Measurements from ENCODE around the gene TEKT3. TPM values are rescaled to one million over a fixed set of nuclear protein-coding genes. Genes with fewer than 3 reads are reported as not detected.

Gene TEKT3
- total RNA-seq, 1 donor from 2014 or later: 1.2 TPM

- no peak for DNase-seq
Observed at GRCh38 chr17:15290605-15291004, 50.8 kb downstream of the TEKT3 start.

GRCh38 chr17:15289285-15290183 lies 51.9 kb downstream of the TEKT3 start:
- no peak for DNase-seq

GRCh38 chr17:15288859-15289258 lies 52.5 kb downstream of the TEKT3 start:
- no peak for DNase-seq

- no peak for DNase-seq
Observed at GRCh38 chr17:15287538-15288267, 53.7 kb downstream of the TEKT3 start.

- DNase-seq: no peak
Observed at GRCh38 chr17:15285466-15285865, 55.9 kb downstream of the TEKT3 start.

GRCh38 chr17:15284537-15284936 lies 56.9 kb downstream of the TEKT3 start:
- DNase-seq: no peak

GRCh38 chr17:15284107-15284506 lies 57.3 kb downstream of the TEKT3 start:
- DNase-seq: no peak

GRCh38 chr17:15281909-15282308 lies 59.5 kb downstream of the TEKT3 start:
- DNase-seq: no peak

GRCh38 chr17:15278924-15279477 lies 62.4 kb downstream of the TEKT3 start:
- no peak for DNase-seq

GRCh38 chr17:15278380-15278779 lies 63.0 kb downstream of the TEKT3 start:
- DNase-seq: no peak

GRCh38 chr17:15274017-15274416 lies 67.4 kb downstream of the TEKT3 start:
- DNase-seq: no peak

GRCh38 chr17:15273141-15273793 lies 68.1 kb downstream of the TEKT3 start:
- no peak for DNase-seq

GRCh38 chr17:15271741-15272140 lies 69.7 kb downstream of the TEKT3 start:
- DNase-seq: no peak

- no peak for DNase-seq
Observed at GRCh38 chr17:15270628-15271381, 70.6 kb downstream of the TEKT3 start.

- DNase-seq: no peak
Observed at GRCh38 chr17:15269780-15270089, 71.7 kb downstream of the TEKT3 start.

- DNase-seq: no peak
Observed at GRCh38 chr17:15269087-15269779, 72.2 kb downstream of the TEKT3 start.

- no peak for DNase-seq
Observed at GRCh38 chr17:15268461-15268860, 72.9 kb downstream of the TEKT3 start.

GRCh38 chr17:15267996-15268395 lies 73.4 kb downstream of the TEKT3 start:
- DNase-seq: no peak

- no peak for DNase-seq
Observed at GRCh38 chr17:15266325-15267125, 74.9 kb downstream of the TEKT3 start.

GRCh38 chr17:15265131-15265530 lies 76.3 kb downstream of the TEKT3 start, which contains the start of gene PMP22:
Gene PMP22 (minus strand): TSS chr17:15265326. CDS start chr17:15260727, 4,599 bp downstream.
- DNase-seq: no peak

Data from occipital lobe (tissue), 2 donors.